Measurements from ENCODE around the gene FSCN2. TPM values are rescaled to one million over a fixed set of nuclear protein-coding genes. Genes with fewer than 3 reads are reported as not detected.
A peak's percentile ranks its signal among the peaks of the same experiment; 100 is the strongest.

FSCN2 gene
- total RNA-seq, 1 donor from 2014 or later = 1.0 TPM

GRCh38 chr17:81549826-81550225 lies 21.6 kb downstream of the FSCN2 start:
- Histone ChIP-seq H3K4me3 (ENCODE audit: low read length in 3 of 3) (no peak overlapping the region), H3K36me3 (ENCODE audit: control insufficient read depth in 3 of 3, insufficient read depth in 3 of 3, low read length in 3 of 3) (peaks cover 38 to 48% (median 47%) of the 10 kb centered on the region in 3 donors), H3K9ac (ENCODE audit: low read depth in 1 of 3, low read length in 3 of 3) (no peak overlapping the region), H3K4me1 (ENCODE audit: control insufficient read depth in 3 of 3, insufficient read depth in 3 of 3, low read length in 3 of 3) (peaks cover 25 to 35% (median 28%) of the 10 kb centered on the region in 3 donors), H3K9me3 (ENCODE audit: control insufficient read depth in 3 of 3, low read length in 3 of 3) (no peaks in the 10 kb centered on the region), H3K27ac (ENCODE audit: low read depth, low read length) (no peak overlapping the region), H3K27me3 (ENCODE audit: control insufficient read depth in 3 of 3, insufficient read depth in 3 of 3, low read length in 3 of 3) (no peaks in the 10 kb centered on the region)

- Histone ChIP-seq H3K9me3 (ENCODE audit: control insufficient read depth in 3 of 3, low read length in 3 of 3) (no peaks in the 10 kb centered on the region), H3K4me3 (ENCODE audit: low read length in 3 of 3) (no peak overlapping the region), H3K27ac (ENCODE audit: low read depth, low read length) (no peak overlapping the region), H3K4me1 (ENCODE audit: control insufficient read depth in 3 of 3, insufficient read depth in 3 of 3, low read length in 3 of 3) (peaks cover 25 to 35% (median 28%) of the 10 kb centered on the region in 3 donors), H3K9ac (ENCODE audit: low read depth in 1 of 3, low read length in 3 of 3) (no peak overlapping the region), H3K36me3 (ENCODE audit: control insufficient read depth in 3 of 3, insufficient read depth in 3 of 3, low read length in 3 of 3) (peaks cover 34 to 44% (median 43%) of the 10 kb centered on the region in 3 donors), H3K27me3 (ENCODE audit: control insufficient read depth in 3 of 3, insufficient read depth in 3 of 3, low read length in 3 of 3) (no peaks in the 10 kb centered on the region)
Observed at GRCh38 chr17:81550285-81550684, 22.1 kb downstream of the FSCN2 start.

- Histone ChIP-seq H3K27ac (ENCODE audit: low read depth, low read length) (no peak overlapping the region), H3K9me3 (ENCODE audit: control insufficient read depth in 3 of 3, low read length in 3 of 3) (no peaks in the 10 kb centered on the region), H3K27me3 (ENCODE audit: control insufficient read depth in 3 of 3, insufficient read depth in 3 of 3, low read length in 3 of 3) (no peaks in the 10 kb centered on the region), H3K9ac (ENCODE audit: low read depth in 1 of 3, low read length in 3 of 3) (peak overlapping the region in 2 of 3 donors; percentile 79 to 89), H3K36me3 (ENCODE audit: control insufficient read depth in 3 of 3, insufficient read depth in 3 of 3, low read length in 3 of 3) (peaks cover 28 to 37% (median 37%) of the 10 kb centered on the region in 3 donors), H3K4me1 (ENCODE audit: control insufficient read depth in 3 of 3, insufficient read depth in 3 of 3, low read length in 3 of 3) (peaks cover 25 to 38% (median 30%) of the 10 kb centered on the region in 3 donors), H3K4me3 (ENCODE audit: low read length in 3 of 3) (peak overlapping the region; percentile 67 to 88 (median 79))
Observed at GRCh38 chr17:81550830-81551457, 22.8 kb downstream of the FSCN2 start.

- Histone ChIP-seq H3K27me3 (ENCODE audit: control insufficient read depth in 3 of 3, insufficient read depth in 3 of 3, low read length in 3 of 3) (no peaks in the 10 kb centered on the region), H3K4me3 (ENCODE audit: low read length in 3 of 3) (peak overlapping the region; percentile 67 to 88 (median 79)), H3K36me3 (ENCODE audit: control insufficient read depth in 3 of 3, insufficient read depth in 3 of 3, low read length in 3 of 3) (peaks cover 20 to 33% (median 30%) of the 10 kb centered on the region in 3 donors), H3K9ac (ENCODE audit: low read depth in 1 of 3, low read length in 3 of 3) (peak overlapping the region; percentile 79 to 89 (median 81)), H3K4me1 (ENCODE audit: control insufficient read depth in 3 of 3, insufficient read depth in 3 of 3, low read length in 3 of 3) (peaks cover 30 to 45% (median 37%) of the 10 kb centered on the region in 3 donors), H3K9me3 (ENCODE audit: control insufficient read depth in 3 of 3, low read length in 3 of 3) (no peaks in the 10 kb centered on the region), H3K27ac (ENCODE audit: low read depth, low read length) (peak overlapping the region; percentile 65)
Observed at GRCh38 chr17:81551458-81552243, 23.5 kb downstream of the FSCN2 start.

- Histone ChIP-seq H3K4me1 (ENCODE audit: control insufficient read depth in 3 of 3, insufficient read depth in 3 of 3, low read length in 3 of 3) (peaks cover 31 to 52% (median 43%) of the 10 kb centered on the region in 3 donors), H3K27ac (ENCODE audit: low read depth, low read length) (peak within 1 kb of the TSS; percentile 65), H3K36me3 (ENCODE audit: control insufficient read depth in 3 of 3, insufficient read depth in 3 of 3, low read length in 3 of 3) (peaks cover 18 to 33% (median 31%) of the 10 kb centered on the region in 3 donors), H3K27me3 (ENCODE audit: control insufficient read depth in 3 of 3, insufficient read depth in 3 of 3, low read length in 3 of 3) (no peaks in the 10 kb centered on the region), H3K9me3 (ENCODE audit: control insufficient read depth in 3 of 3, low read length in 3 of 3) (no peaks in the 10 kb centered on the region), H3K4me3 (ENCODE audit: low read length in 3 of 3) (peak within 1 kb of the TSS; percentile 79 to 88 (median 82)), H3K9ac (ENCODE audit: low read depth in 1 of 3, low read length in 3 of 3) (peak within 1 kb of the TSS; percentile 79 to 89 (median 81))
Observed at GRCh38 chr17:81552244-81553017, 24.3 kb downstream of the FSCN2 start, which contains the start of gene FAAP100. FAAP100 (minus strand) TSS chr17:81552353; CDS start chr17:81552330, 23 bp downstream.

GRCh38 chr17:81553018-81553615 lies 24.9 kb downstream of the FSCN2 start:
- Histone ChIP-seq H3K36me3 (ENCODE audit: control insufficient read depth in 3 of 3, insufficient read depth in 3 of 3, low read length in 3 of 3) (peaks cover 23 to 33% (median 28%) of the 10 kb centered on the region in 3 donors), H3K4me1 (ENCODE audit: control insufficient read depth in 3 of 3, insufficient read depth in 3 of 3, low read length in 3 of 3) (peaks cover 31 to 59% (median 47%) of the 10 kb centered on the region in 3 donors), H3K9ac (ENCODE audit: low read depth in 1 of 3, low read length in 3 of 3) (peak overlapping the region; percentile 72 to 89 (median 79))

GRCh38 chr17:81553616-81554181 lies 25.5 kb downstream of the FSCN2 start:
- peaks cover 31 to 61% (median 47%) of the 10 kb centered on the region in 3 donors for H3K4me1 ChIP-seq (ENCODE audit: control insufficient read depth in 3 of 3, insufficient read depth in 3 of 3, low read length in 3 of 3)
- H3K27ac ChIP-seq (ENCODE audit: low read depth, low read length) = peak overlapping the region; percentile 65
- H3K36me3 ChIP-seq (ENCODE audit: control insufficient read depth in 3 of 3, insufficient read depth in 3 of 3, low read length in 3 of 3) = peaks cover 29 to 36% (median 32%) of the 10 kb centered on the region in 3 donors
- H3K9me3 ChIP-seq (ENCODE audit: control insufficient read depth in 3 of 3, low read length in 3 of 3) = no peaks in the 10 kb centered on the region
- peak overlapping the region in 2 of 3 donors; percentile 79 to 89 for H3K9ac ChIP-seq (ENCODE audit: low read depth in 1 of 3, low read length in 3 of 3)
- no peaks in the 10 kb centered on the region for H3K27me3 ChIP-seq (ENCODE audit: control insufficient read depth in 3 of 3, insufficient read depth in 3 of 3, low read length in 3 of 3)
- H3K4me3 ChIP-seq (ENCODE audit: low read length in 3 of 3) = peak overlapping the region; percentile 79 to 88 (median 82)

More at GRCh38 chr17:81553018-81553615, 24.9 kb downstream of the FSCN2 start:
- H3K4me3 ChIP-seq (ENCODE audit: low read length in 3 of 3) = peak overlapping the region; percentile 79 to 88 (median 82)
- H3K9me3 ChIP-seq (ENCODE audit: control insufficient read depth in 3 of 3, low read length in 3 of 3) = no peaks in the 10 kb centered on the region
- peak overlapping the region; percentile 65 for H3K27ac ChIP-seq (ENCODE audit: low read depth, low read length)
- no peaks in the 10 kb centered on the region for H3K27me3 ChIP-seq (ENCODE audit: control insufficient read depth in 3 of 3, insufficient read depth in 3 of 3, low read length in 3 of 3)

- peaks cover 26 to 52% (median 40%) of the 10 kb centered on the region in 3 donors for H3K4me1 ChIP-seq (ENCODE audit: control insufficient read depth in 3 of 3, insufficient read depth in 3 of 3, low read length in 3 of 3)
Observed at GRCh38 chr17:81556175-81556691, 28.1 kb downstream of the FSCN2 start.

GRCh38 chr17:81556863-81557262 lies 28.7 kb downstream of the FSCN2 start:
- H3K4me3 ChIP-seq (ENCODE audit: low read length in 3 of 3) = no peak overlapping the region
- peak overlapping the region; percentile 26 for H3K27ac ChIP-seq (ENCODE audit: low read depth, low read length)
- peaks cover 35 to 45% (median 37%) of the 10 kb centered on the region in 3 donors for H3K36me3 ChIP-seq (ENCODE audit: control insufficient read depth in 3 of 3, insufficient read depth in 3 of 3, low read length in 3 of 3)
- H3K27me3 ChIP-seq (ENCODE audit: control insufficient read depth in 3 of 3, insufficient read depth in 3 of 3, low read length in 3 of 3) = no peaks in the 10 kb centered on the region
- H3K9ac ChIP-seq (ENCODE audit: low read depth in 1 of 3, low read length in 3 of 3) = no peak overlapping the region
- H3K9me3 ChIP-seq (ENCODE audit: control insufficient read depth in 3 of 3, low read length in 3 of 3) = no peaks in the 10 kb centered on the region
- peaks cover 20 to 46% (median 35%) of the 10 kb centered on the region in 3 donors for H3K4me1 ChIP-seq (ENCODE audit: control insufficient read depth in 3 of 3, insufficient read depth in 3 of 3, low read length in 3 of 3)

More at GRCh38 chr17:81556175-81556691, 28.1 kb downstream of the FSCN2 start:
- Histone ChIP-seq H3K9ac (ENCODE audit: low read depth in 1 of 3, low read length in 3 of 3) (peak overlapping the region; percentile 12 to 66 (median 23)), H3K4me3 (ENCODE audit: low read length in 3 of 3) (no peak overlapping the region), H3K36me3 (ENCODE audit: control insufficient read depth in 3 of 3, insufficient read depth in 3 of 3, low read length in 3 of 3) (peaks cover 31 to 39% (median 33%) of the 10 kb centered on the region in 3 donors), H3K27me3 (ENCODE audit: control insufficient read depth in 3 of 3, insufficient read depth in 3 of 3, low read length in 3 of 3) (no peaks in the 10 kb centered on the region), H3K27ac (ENCODE audit: low read depth, low read length) (peak overlapping the region; percentile 26), H3K9me3 (ENCODE audit: control insufficient read depth in 3 of 3, low read length in 3 of 3) (no peaks in the 10 kb centered on the region)

All from skeletal muscle tissue (tissue), 4 donors.